ENCODE results near the gene C14orf132. TPM values are rescaled to one million over a fixed set of nuclear protein-coding genes. Genes with fewer than 3 reads are reported as not detected.

C14orf132 gene
- total and polyA plus RNA-seq, 10 of the 15 experiments (the other 5 are each of a cell fraction or from before 2014, with no cell fraction given): under 0.01 to 1.2 (median 0.03) TPM; not detected in 2

DNA sequence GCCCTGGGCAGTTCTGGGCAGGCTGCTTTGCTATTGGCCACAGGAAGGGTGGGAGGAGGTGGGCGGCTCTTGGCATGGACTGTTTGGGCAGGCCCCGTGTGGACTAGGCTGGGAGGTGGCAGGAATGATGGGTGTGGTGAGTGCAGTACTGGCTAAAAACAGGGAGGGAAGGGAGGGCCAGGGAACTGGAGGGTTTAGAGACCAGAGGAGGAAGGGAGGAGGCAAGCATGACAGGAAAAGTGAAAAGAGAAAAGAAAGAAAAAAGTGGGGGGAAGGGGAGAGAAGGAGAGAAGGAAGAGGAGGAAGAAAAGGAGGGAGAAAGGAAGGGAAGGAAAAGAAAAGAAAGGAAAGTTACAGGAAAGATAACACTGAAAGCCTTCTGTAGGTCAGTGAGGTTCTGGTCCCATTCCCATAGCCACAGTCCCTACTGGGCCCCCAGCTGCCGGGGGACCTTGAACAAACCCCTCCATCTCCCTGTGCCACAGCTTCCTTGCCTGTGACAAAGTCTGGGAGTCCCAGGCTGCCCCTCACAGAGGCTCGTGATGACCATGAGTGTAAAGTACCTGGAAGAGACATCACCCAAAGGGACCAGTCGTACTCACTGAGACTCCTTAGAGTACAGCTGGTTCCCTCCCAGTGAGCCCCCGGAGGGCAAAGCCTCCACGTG lies 1.1 kb upstream of the C14orf132 start:
- no TSS peak for BruUV-seq (replicated peaks)
- POLR2A ChIA-PET: no interaction called here
- no peak overlapping the region for H3K4me3 ChIP-seq
- FAIRE-seq: no peak
- H3K79me2 ChIP-seq (ENCODE audit: control insufficient read depth, insufficient read depth, low read length): no peaks in the 10 kb centered on the region
- TF ChIP-seq SREBF2 (IDR thresholded peaks at IDR 0.05; ENCODE audit: low read length): no peak
- no peak for TF ChIP-seq SREBF1 (IDR thresholded peaks at IDR 0.05; ENCODE audit: low read length)
- no peak for TF ChIP-seq POLR2AphosphoS2 (IDR thresholded peaks at IDR 0.05; ENCODE audit: low read depth, low read length)
- TF ChIP-seq, protein P1, sequence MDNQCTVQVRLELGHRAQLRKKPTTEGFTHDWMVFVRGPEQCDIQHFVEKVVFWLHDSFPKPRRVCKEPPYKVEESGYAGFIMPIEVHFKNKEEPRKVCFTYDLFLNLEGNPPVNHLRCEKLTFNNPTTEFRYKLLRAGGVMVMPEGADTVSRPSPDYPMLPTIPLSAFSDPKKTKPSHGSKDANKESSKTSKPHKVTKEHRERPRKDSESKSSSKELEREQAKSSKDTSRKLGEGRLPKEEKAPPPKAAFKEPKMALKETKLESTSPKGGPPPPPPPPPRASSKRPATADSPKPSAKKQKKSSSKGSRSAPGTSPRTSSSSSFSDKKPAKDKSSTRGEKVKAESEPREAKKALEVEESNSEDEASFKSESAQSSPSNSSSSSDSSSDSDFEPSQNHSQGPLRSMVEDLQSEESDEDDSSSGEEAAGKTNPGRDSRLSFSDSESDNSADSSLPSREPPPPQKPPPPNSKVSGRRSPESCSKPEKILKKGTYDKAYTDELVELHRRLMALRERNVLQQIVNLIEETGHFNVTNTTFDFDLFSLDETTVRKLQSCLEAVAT (IDR thresholded peaks at IDR 0.05): no peak
- no peak overlapping the region for H2AFZ ChIP-seq (ENCODE audit: control insufficient read depth, low read depth, low read length)
- no peaks in the 10 kb centered on the region for H3K4me1 ChIP-seq (ENCODE audit: control insufficient read depth, insufficient read depth, low read length)
- DNase-seq (ENCODE audit: low read depth, low spot score): no peak
- ATAC-seq: 0 out of 3 replicates have a peak, but pooled peaks have one; percentile 17
- H3K4me2 ChIP-seq (ENCODE audit: control insufficient read depth, insufficient read depth): no peak overlapping the region
- no peak overlapping the region for H3K27ac ChIP-seq (ENCODE audit: control insufficient read depth, insufficient read depth)
- no peak overlapping the region for H3K9ac ChIP-seq (ENCODE audit: control insufficient read depth, insufficient read depth, low read length)
- intact Hi-C loops (cut with micrococcal nuclease; ENCODE audit: unreplicated experiment): no loop called here
- 32% methylated on average over 7 of the region's 7 CpGs for WGBS (ENCODE audit: insufficient coverage, insufficient replicate concordance, low lambda C conversion rate, missing lambda C conversion rate)
- no peaks in the 10 kb centered on the region for H4K20me1 ChIP-seq (ENCODE audit: control insufficient read depth, insufficient read depth)
- H3K27me3 ChIP-seq (replicated peaks in 1 of 2; ENCODE audit: control insufficient read depth in 2 of 2, insufficient read depth in 2 of 2, low read length in 1 of 2): peaks cover 7 to 10% of the 10 kb centered on the region in 2 experiments; a peak in 3 of 4 replicates
- SMC1A ChIA-PET (ENCODE audit: uncharacterized antibody, unreplicated experiment): no interaction called here
- no peaks in the 10 kb centered on the region for H3K36me3 ChIP-seq (ENCODE audit: control insufficient read depth in 2 of 2, insufficient read depth in 2 of 2, low read length in 1 of 2)
- in situ Hi-C loops (cut with MboI): no loop called here
- CTCF ChIA-PET: no interaction called here
- no peaks in the 10 kb centered on the region for H3K9me3 ChIP-seq (replicated peaks; ENCODE audit: control insufficient read depth, insufficient read depth, low read length)
- RAD21 ChIA-PET (ENCODE audit: unreplicated experiment): no interaction called here

DNA sequence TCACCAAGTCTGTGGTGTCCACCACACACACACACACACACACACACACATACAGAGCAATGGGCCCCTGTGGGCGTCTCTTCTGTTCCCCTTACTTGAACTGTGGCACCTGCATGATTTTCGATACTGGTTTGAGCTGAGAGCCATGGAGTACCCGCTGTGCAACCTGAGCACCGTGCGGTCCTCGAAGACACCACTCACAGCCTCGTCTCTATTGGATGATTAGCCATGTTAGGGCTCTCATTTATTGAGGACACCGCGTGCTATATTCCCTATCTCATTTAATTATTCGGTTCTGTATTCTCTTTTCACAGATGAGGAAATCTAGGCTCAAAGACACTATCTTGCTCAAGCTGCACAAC lies 623 bp upstream of the C14orf132 start:
- Histone ChIP-seq H3K4me3 (no peak overlapping the region), H2AFZ (ENCODE audit: control insufficient read depth, low read depth, low read length) (no peak overlapping the region), H3K4me1 (ENCODE audit: control insufficient read depth, insufficient read depth, low read length) (no peaks in the 10 kb centered on the region), H3K9ac (ENCODE audit: control insufficient read depth, insufficient read depth, low read length) (no peak overlapping the region), H3K79me2 (ENCODE audit: control insufficient read depth, insufficient read depth, low read length) (no peaks in the 10 kb centered on the region), H3K4me2 (ENCODE audit: control insufficient read depth, insufficient read depth) (no peak overlapping the region), H4K20me1 (ENCODE audit: control insufficient read depth, insufficient read depth) (no peaks in the 10 kb centered on the region), H3K9me3 (replicated peaks; ENCODE audit: control insufficient read depth, insufficient read depth, low read length) (no peaks in the 10 kb centered on the region), H3K36me3 (ENCODE audit: control insufficient read depth in 2 of 2, insufficient read depth in 2 of 2, low read length in 1 of 2) (no peaks in the 10 kb centered on the region), H3K27me3 (replicated peaks in 1 of 2; ENCODE audit: control insufficient read depth in 2 of 2, insufficient read depth in 2 of 2, low read length in 1 of 2) (peaks cover 7 to 12% of the 10 kb centered on the region in 2 experiments; a peak in 3 of 4 replicates), H3K27ac (ENCODE audit: control insufficient read depth, insufficient read depth) (no peak overlapping the region)
- no peak for FAIRE-seq
- no peak for DNase-seq (ENCODE audit: low read depth, low spot score)
- ChIA-PET RAD21 (ENCODE audit: unreplicated experiment) (no interaction called here), SMC1A (ENCODE audit: uncharacterized antibody, unreplicated experiment) (no interaction called here), POLR2A (no interaction called here), CTCF (no interaction called here)
- intact Hi-C loops (cut with micrococcal nuclease; ENCODE audit: unreplicated experiment): no loop called here
- in situ Hi-C loops (cut with MboI): no loop called here
- ATAC-seq: no peak; the same call in 1 of the 3 replicates
- WGBS (ENCODE audit: insufficient coverage, insufficient replicate concordance, low lambda C conversion rate, missing lambda C conversion rate): 73% methylated on average over 10 of the region's 10 CpGs
- TF ChIP-seq RUNX3 (IDR thresholded peaks at IDR 0.05; ENCODE audit: low read length) (no peak), SUZ12 (IDR thresholded peaks at IDR 0.05; ENCODE audit: unreplicated experiment) (peak; percentile 13)
- BruUV-seq (replicated peaks): no TSS peak
